Heart right ventricle (tissue), 16 donors: ENCODE measurements around the gene EIF4EBP3. TPM values are rescaled to one million over a fixed set of nuclear protein-coding genes. Genes with fewer than 3 reads are reported as not detected.

ENCODE experiments used
- ATAC-seq, 8 donors: fragments of 200-7000 bp; cut with Tn5 transposase; one replicate each; pipeline ENCODE4 v1.9.1; 2020; ENCODE audit warnings: mild to moderate bottlenecking in 8 of 8, moderate library complexity in 8 of 8, moderate number of reproducible peaks in 1 of 8
- DNase-seq, 2 donors: peaks; one replicate each; pipeline ENCODE4 v3.0.0-alpha.2; 2020
- H3K27ac ChIP-seq, 10 donors: fragments of 200-600 bp; sonication (generic) in 2 of 10; one replicate each; pipeline versions ENCODE4 v1.5.0 to v1.8.0; 2020 to 2022; ENCODE audit warnings: mild to moderate bottlenecking in 3 of 10
- H3K27me3 ChIP-seq, 7 donors: fragments of 200-600 bp; one replicate each; pipeline ENCODE4 v1.8.0; 2021 to 2022; ENCODE audit warnings: mild to moderate bottlenecking in 2 of 7
- H3K36me3 ChIP-seq, 9 donors: fragments of 200-600 bp; sonication (generic) in 1 of 9; one replicate each; pipeline versions ENCODE4 v1.5.0 to v1.8.0; 2020 to 2022; ENCODE audit warnings: mild to moderate bottlenecking in 2 of 9
- H3K4me1 ChIP-seq, 9 donors: fragments of 200-600 bp; sonication (generic) in 1 of 9; one replicate each; pipeline versions ENCODE4 v1.5.0 to v1.8.0; 2020 to 2022; ENCODE audit warnings: mild to moderate bottlenecking in 4 of 9
- H3K4me3 ChIP-seq, 10 donors: fragments of 200-600 bp; sonication (generic) in 2 of 10; one replicate each; pipeline versions ENCODE4 v1.5.0 to v1.8.0; 2020 to 2022; ENCODE audit warnings: mild to moderate bottlenecking in 7 of 10, moderate library complexity in 2 of 10
- H3K9me3 ChIP-seq, 11 donors: fragments of 200-600 bp in 10 of 11; sonication (generic) in 2 of 11; one replicate each; pipeline versions ENCODE4 v1.5.0 to v1.8.0; 2013 to 2022; ENCODE audit warnings: mild to moderate bottlenecking in 2 of 11, control low read depth in 1 of 11, moderate library complexity in 1 of 11
- WGBS, 2 donors: extraction: QIAGEN DNeasy Blood & Tissue Kit; methylation state at CpG; one replicate each; pipeline ENCODE4 v1.1.7; 2013; ENCODE audit warnings: inconsistent platforms in 1 of 2; 5-methylcytosine and 5-hydroxymethylcytosine counted together
- intact Hi-C, 10 donors: fragments of 100-400 bp; cut with DNase I; formaldehyde crosslinking; loops; one replicate each; pipeline versions ENCODE4 v1.11.1 to v1.14.2; 2022
- polyA plus RNA-seq, 2 donors: library from polyadenylated mRNA; stranded (reverse); fragments of 200-250 nt; gene quantifications; one replicate each; pipeline ENCODE4 v1.2.3, GENCODE V29; 2013
- total RNA-seq, 10 donors: library from RNA; stranded (reverse); fragmentation: NEBNext Ultra II Directional in 3 of 10; extraction: Animal tissue kit (Norgen Biotek cat#: 25700) in 3 of 10; gene quantifications; one replicate each; pipeline versions ENCODE4 v1.2.1 to v1.2.4, GENCODE V29; 2021 to 2023
- TF ChIP-seq, protein P1 (sequence below), 9 donors: fragments of 200-600 bp; sonication (generic) in 2 of 9; IDR thresholded peaks; one replicate each; pipeline versions ENCODE4 v1.5.0 to v1.8.0; 2021 to 2022; ENCODE audit warnings: antibody characterized with exemption in 9 of 9, mild to moderate bottlenecking in 5 of 9, moderate library complexity in 1 of 9
- donor health status: Arrhythmogenic right ventricular cardiomyopathy.
- donor health status: ischemic (EF 13 %, LVEDD 7.1; RV severe dilation, severe dysfunction).
- donor health status: healthy with polysubstance abuse.
- donor health status: DM: no; HTN: yes; CAD: no.
- donor health status: DM: no; HTN: no; CAD: no.
- donor health status: ischemic (EF 25% LVEDD 6.9; RV normal size, moderate dysfunction).
- donor health status: ischemic (EF 25% LVEDD 5.7; RV mildly dilated, moderate dysfunction).
- donor health status: healthy.
- donor health status: DM: yes; HTN: yes; CAD: no.
- donor health status: Ischemic cardiomyopathy.
- donor health status: ischemic (EF 35%, LVEDD 5.7; RV mildly dilated, moderate dysfunction).
- donor health status: nonischemic (EF 11% LVEDD 7.7; RV severe dilation, severe dysfunction).
- donor health status: DM: yes; HTN: yes; CAD: no.
- donor health status: PGD.
- donor health status: ischemic (EF 29% LVEDD 5.4; RV normal size, mild dysfunction).
- donor health status: nonischemic (EF 23%, LVEDD 6.1; RV moderate dilation, normal function).

The EIF4EBP3 gene
- total and polyA plus RNA-seq, 12 donors = 9.2 to 46.1 (median 21.5) TPM

DNA sequence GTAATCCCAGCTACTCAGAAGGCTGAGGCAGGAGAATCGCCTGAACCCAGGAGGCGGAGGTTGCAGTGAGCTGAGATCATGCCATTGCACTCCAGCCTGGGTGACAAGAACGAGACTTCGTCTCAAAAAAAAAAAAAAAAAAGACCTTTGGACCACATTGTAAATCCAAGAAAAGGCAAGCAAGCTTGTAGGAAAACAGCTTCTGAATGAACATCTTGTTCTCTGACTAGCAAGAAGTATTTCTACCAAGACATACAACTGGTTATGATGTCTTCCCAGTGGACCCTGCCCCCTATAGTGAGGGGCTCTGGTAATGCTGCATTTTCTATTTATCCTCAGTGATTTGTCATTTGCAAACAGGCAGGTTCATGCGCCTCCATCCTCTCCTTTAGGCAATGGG, 4.5 kb upstream of the EIF4EBP3 start:
- peaks cover 0 to 78% (median 27%) of the 10 kb centered on the region in 9 donors for H3K36me3 ChIP-seq
- intact Hi-C loops = loop anchor here in 1 of 10 donors (10.0 kb wide), 1 partner anchor 102 kb away; the partner anchor contains the start of genes IK and NDUFA2
- WGBS, 2 donors = 92 to 95% methylated on average over 5 of the region's 5 CpGs
- no peaks in the 10 kb centered on the region for H3K27me3 ChIP-seq
- H3K4me1 ChIP-seq = peaks cover 6 to 28% (median 15%) of the 10 kb centered on the region in 9 donors
- TF ChIP-seq, protein P1, sequence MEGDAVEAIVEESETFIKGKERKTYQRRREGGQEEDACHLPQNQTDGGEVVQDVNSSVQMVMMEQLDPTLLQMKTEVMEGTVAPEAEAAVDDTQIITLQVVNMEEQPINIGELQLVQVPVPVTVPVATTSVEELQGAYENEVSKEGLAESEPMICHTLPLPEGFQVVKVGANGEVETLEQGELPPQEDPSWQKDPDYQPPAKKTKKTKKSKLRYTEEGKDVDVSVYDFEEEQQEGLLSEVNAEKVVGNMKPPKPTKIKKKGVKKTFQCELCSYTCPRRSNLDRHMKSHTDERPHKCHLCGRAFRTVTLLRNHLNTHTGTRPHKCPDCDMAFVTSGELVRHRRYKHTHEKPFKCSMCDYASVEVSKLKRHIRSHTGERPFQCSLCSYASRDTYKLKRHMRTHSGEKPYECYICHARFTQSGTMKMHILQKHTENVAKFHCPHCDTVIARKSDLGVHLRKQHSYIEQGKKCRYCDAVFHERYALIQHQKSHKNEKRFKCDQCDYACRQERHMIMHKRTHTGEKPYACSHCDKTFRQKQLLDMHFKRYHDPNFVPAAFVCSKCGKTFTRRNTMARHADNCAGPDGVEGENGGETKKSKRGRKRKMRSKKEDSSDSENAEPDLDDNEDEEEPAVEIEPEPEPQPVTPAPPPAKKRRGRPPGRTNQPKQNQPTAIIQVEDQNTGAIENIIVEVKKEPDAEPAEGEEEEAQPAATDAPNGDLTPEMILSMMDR (IDR thresholded peaks at IDR 0.05) = no peak
- ATAC-seq (no peak), DNase-seq (no peak)
- no peak overlapping the region for H3K27ac ChIP-seq
- H3K9me3 ChIP-seq = no peaks in the 10 kb centered on the region
- H3K4me3 ChIP-seq = no peak overlapping the region

DNA sequence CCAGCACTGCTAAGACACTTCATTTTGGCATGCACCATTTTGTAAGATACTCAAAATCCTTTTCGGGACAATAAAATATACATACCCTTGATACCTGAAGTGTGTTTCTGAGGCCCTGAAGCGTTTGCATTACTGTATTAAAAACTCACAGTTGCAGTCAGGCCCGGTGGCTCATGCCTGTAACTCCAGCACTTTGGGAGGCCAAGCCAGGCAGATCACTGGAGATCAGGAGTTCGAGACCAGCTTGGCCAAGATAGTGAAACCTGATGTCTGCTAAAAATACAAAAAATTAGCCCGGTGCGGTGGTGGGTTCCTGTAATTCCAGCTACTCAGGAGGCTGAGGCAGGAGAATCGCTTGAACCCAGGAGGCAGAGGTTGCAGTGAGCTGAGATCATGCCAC, 2.5 kb upstream of the EIF4EBP3 start:
- Histone ChIP-seq H3K27ac (no peak overlapping the region), H3K4me1 (peaks cover 23 to 49% (median 35%) of the 10 kb centered on the region in 9 donors), H3K27me3 (no peaks in the 10 kb centered on the region), H3K36me3 (peaks cover 0 to 65% (median 13%) of the 10 kb centered on the region in 9 donors), H3K9me3 (no peaks in the 10 kb centered on the region), H3K4me3 (no peak overlapping the region)
- TF ChIP-seq, protein P1 (IDR thresholded peaks at IDR 0.05) = no peak
- ATAC-seq = no peak
- no peak for DNase-seq
- WGBS, 2 donors = 97% methylated on average over 7 of the region's 7 CpGs
- intact Hi-C loops = loop anchor here in 7 of 10 donors (5.0 to 10.0 kb wide), 5 partner anchors 87 to 143 kb away; partner anchors contain the start of genes TMCO6 (in 4 of the 7), IK (in 2 of the 7), NDUFA2 (in 2 of the 7) and ANKHD1 (in 1 of the 7)

DNA sequence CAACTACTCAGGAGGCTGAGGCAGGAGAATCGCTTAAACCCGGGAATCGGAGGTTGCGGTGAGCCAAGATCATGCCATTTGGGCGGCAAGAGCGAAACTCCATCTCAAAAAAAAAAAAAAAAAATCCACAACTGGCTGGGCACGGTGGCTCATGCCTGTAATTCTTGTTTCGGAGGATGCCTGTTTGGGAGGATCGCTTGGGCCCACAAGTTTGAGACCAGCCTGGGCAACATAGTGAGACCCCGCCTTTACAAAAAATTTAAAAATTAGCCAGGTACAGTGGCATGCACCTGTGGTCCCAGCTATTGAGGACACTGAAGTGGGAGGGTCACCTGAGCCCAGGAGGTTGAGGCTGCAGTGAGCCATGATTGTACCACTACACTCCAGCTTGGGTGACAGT, 1.9 kb upstream of the EIF4EBP3 start:
- intact Hi-C loops = loop anchor here in 7 of 10 donors (5.0 to 10.0 kb wide), 5 partner anchors 87 to 143 kb away; partner anchors contain the start of genes TMCO6 (in 4 of the 7), IK (in 2 of the 7), NDUFA2 (in 2 of the 7) and ANKHD1 (in 1 of the 7)

DNA sequence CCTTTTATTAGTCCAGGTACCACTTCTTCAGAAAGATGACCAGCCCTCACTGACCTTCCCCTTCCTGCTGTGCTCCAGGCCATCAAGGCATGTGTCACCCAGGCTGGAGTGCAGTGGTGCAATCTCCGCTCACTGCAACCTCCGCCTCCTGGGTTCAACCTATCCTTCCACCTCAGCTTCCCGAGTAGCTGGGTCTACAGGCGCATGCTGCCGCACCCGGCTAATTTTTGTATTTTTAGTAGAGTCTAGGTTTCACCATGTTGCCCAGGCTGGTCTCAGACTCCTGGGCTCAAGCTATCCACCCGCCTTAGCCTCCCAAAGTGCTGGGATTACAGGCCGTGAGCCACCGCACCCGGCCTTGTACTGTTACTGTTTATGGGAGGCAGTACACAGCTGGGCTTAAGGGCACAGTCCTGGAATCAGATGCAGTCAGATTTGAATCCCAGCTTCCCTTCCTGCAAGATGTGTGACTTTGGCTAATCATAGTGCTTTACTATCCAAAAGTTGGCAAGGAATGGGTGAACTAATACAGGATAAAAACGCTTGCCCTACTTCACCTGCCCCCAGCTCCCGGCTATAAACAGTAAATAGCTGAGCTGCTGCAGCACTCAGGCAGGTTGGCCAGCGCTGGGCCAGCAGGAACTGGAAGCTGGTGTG, 483 bp upstream of the EIF4EBP3 start:
- intact Hi-C loops = loop anchor here in 8 of 10 donors (1.0 to 10.0 kb wide), 6 partner anchors 17 to 145 kb away; partner anchors contain the start of genes TMCO6 (in 4 of the 8), IK (in 2 of the 8), NDUFA2 (in 2 of the 8) and ANKHD1 (in 1 of the 8)
- ATAC-seq (peak in 6 of 8 donors; percentile 0 to 37 (median 2)), DNase-seq (no peak)
- TF ChIP-seq, protein P1 (IDR thresholded peaks at IDR 0.05) = no peak
- Histone ChIP-seq H3K9me3 (no peaks in the 10 kb centered on the region), H3K4me1 (peaks cover 27 to 53% (median 46%) of the 10 kb centered on the region in 9 donors), H3K4me3 (peak overlapping the region in 9 of 10 donors; percentile 35 to 64 (median 57)), H3K27ac (peak overlapping the region; percentile 19 to 97 (median 94)), H3K36me3 (peaks cover 0 to 65% (median 21%) of the 10 kb centered on the region in 9 donors), H3K27me3 (no peaks in the 10 kb centered on the region)
- WGBS, 2 donors = 43 to 48% methylated on average over 13 of the region's 13 CpGs

More for the DNA sequence above, 1.9 kb upstream of the EIF4EBP3 start:
- peak overlapping the region in 2 of 10 donors; percentile 95 to 97 for H3K27ac ChIP-seq
- ATAC-seq (no peak), DNase-seq (no peak)
- TF ChIP-seq, protein P1 (IDR thresholded peaks at IDR 0.05) = no peak
- H3K27me3 ChIP-seq = no peaks in the 10 kb centered on the region
- no peak overlapping the region for H3K4me3 ChIP-seq
- H3K4me1 ChIP-seq = peaks cover 27 to 53% (median 41%) of the 10 kb centered on the region in 9 donors
- peaks cover 0 to 65% (median 16%) of the 10 kb centered on the region in 9 donors for H3K36me3 ChIP-seq
- H3K9me3 ChIP-seq = no peaks in the 10 kb centered on the region
- WGBS, 2 donors = 96 to 98% methylated on average over 10 of the region's 10 CpGs
